Inferior parietal cortex (tissue), 1 donor: ENCODE results near the gene FANCC.
"Not testable (repeated sequence)": the region's sequence is repeated elsewhere in the genome, so short reads cannot be mapped to it uniquely, and the experiment has no call there.

Source experiments
- DNase-seq: peaks from one replicate; pipeline ENCODE4 v3.0.0-alpha.2; 2016; ENCODE audit errors: extremely low spot score

FANCC gene

GRCh38 chr9:95229230-95229915, 88.1 kb downstream of the FANCC start:
- no peak for DNase-seq

- DNase-seq, result no peak
Measured at GRCh38 chr9:95226921-95227320, 90.6 kb downstream of the FANCC start.

- DNase-seq, result no peak
Measured at GRCh38 chr9:95225726-95226106, 91.8 kb downstream of the FANCC start.

- DNase-seq, result no peak
Measured at GRCh38 chr9:95225076-95225725, 92.3 kb downstream of the FANCC start.

- no peak for DNase-seq
Measured at GRCh38 chr9:95224376-95225019, 93.0 kb downstream of the FANCC start.

- DNase-seq, result not testable (repeated sequence)
Measured at GRCh38 chr9:95220352-95220751, 97.2 kb downstream of the FANCC start.

- DNase-seq, result no peak
Measured at GRCh38 chr9:95218773-95219172, 98.7 kb downstream of the FANCC start.

GRCh38 chr9:95217936-95218335, 99.6 kb downstream of the FANCC start:
- DNase-seq, result no peak

- DNase-seq, result no peak
Measured at GRCh38 chr9:95215336-95215898, 102.1 kb downstream of the FANCC start.

- DNase-seq, result no peak
Measured at GRCh38 chr9:95213117-95213516, 104.4 kb downstream of the FANCC start.

GRCh38 chr9:95211028-95211427, 106.5 kb downstream of the FANCC start:
- no peak for DNase-seq

GRCh38 chr9:95207403-95207802, 110.1 kb downstream of the FANCC start:
- DNase-seq, result no peak

GRCh38 chr9:95206143-95206542, 111.4 kb downstream of the FANCC start:
- no peak for DNase-seq

- no peak for DNase-seq
Measured at GRCh38 chr9:95204710-95205109, 112.8 kb downstream of the FANCC start.

- no peak for DNase-seq
Measured at GRCh38 chr9:95204310-95204709, 113.2 kb downstream of the FANCC start.

- DNase-seq, result not testable (repeated sequence)
Measured at GRCh38 chr9:95203019-95203418, 114.5 kb downstream of the FANCC start.

- DNase-seq, result no peak
Measured at GRCh38 chr9:95202076-95202681, 115.3 kb downstream of the FANCC start.

- no peak for DNase-seq
Measured at GRCh38 chr9:95201206-95201605, 116.3 kb downstream of the FANCC start.

GRCh38 chr9:95197692-95198271, 119.7 kb downstream of the FANCC start:
- DNase-seq, result no peak

- no peak for DNase-seq
Measured at GRCh38 chr9:95193480-95193879, 124.0 kb downstream of the FANCC start.

- DNase-seq, result no peak
Measured at GRCh38 chr9:95193067-95193466, 124.4 kb downstream of the FANCC start.

- no peak for DNase-seq
Measured at GRCh38 chr9:95192631-95193030, 124.9 kb downstream of the FANCC start.
